ENCODE data around the gene NEO1.
A peak's percentile ranks its signal among the peaks of the same experiment; 100 is the strongest.

NEO1 gene

GRCh38 chr15:73028831-73029451 is 23.3 kb upstream of the NEO1 start:
- DNase-seq = no peak

GRCh38 chr15:73030122-73030679 is 22.1 kb upstream of the NEO1 start:
- no peak for DNase-seq

GRCh38 chr15:73031648-73032047 is 20.6 kb upstream of the NEO1 start:
- no peak for DNase-seq

GRCh38 chr15:73033611-73034010 is 18.7 kb upstream of the NEO1 start:
- no peak for DNase-seq

- peak in 1 of 14 donors; percentile 44 for DNase-seq
Observed at GRCh38 chr15:73034221-73034620, 18.0 kb upstream of the NEO1 start.

GRCh38 chr15:73035221-73035620 is 17.0 kb upstream of the NEO1 start:
- DNase-seq = no peak

- DNase-seq = no peak
Observed at GRCh38 chr15:73038220-73038619, 14.0 kb upstream of the NEO1 start.

- DNase-seq = no peak
Observed at GRCh38 chr15:73046073-73046472, 6.2 kb upstream of the NEO1 start.

- DNase-seq = no peak
Observed at GRCh38 chr15:73047882-73048281, 4.4 kb upstream of the NEO1 start.

GRCh38 chr15:73048624-73049295 is 3.5 kb upstream of the NEO1 start:
- DNase-seq = no peak

- DNase-seq = peak in 1 of 14 donors; percentile 2
Observed at GRCh38 chr15:73049564-73050215, 2.6 kb upstream of the NEO1 start.

GRCh38 chr15:73050561-73051295 is 1.5 kb upstream of the NEO1 start:
- DNase-seq = peak in 1 of 14 donors; percentile 38

GRCh38 chr15:73051391-73051806 is 864 bp upstream of the NEO1 start:
- peak in 11 of 14 donors; percentile 43 to 87 (median 66) for DNase-seq

GRCh38 chr15:73052653-73053397 is 562 bp downstream of the NEO1 start:
- DNase-seq = peak in 12 of 14 donors; percentile 48 to 80 (median 66)

GRCh38 chr15:73053398-73053723 is 1.1 kb downstream of the NEO1 start:
- DNase-seq = no peak

GRCh38 chr15:73054417-73054953 is 2.2 kb downstream of the NEO1 start:
- no peak for DNase-seq

- DNase-seq = no peak
Observed at GRCh38 chr15:73056460-73056859, 4.2 kb downstream of the NEO1 start.

GRCh38 chr15:73058437-73058836 is 6.2 kb downstream of the NEO1 start:
- DNase-seq = no peak

GRCh38 chr15:73065114-73065513 is 12.9 kb downstream of the NEO1 start:
- DNase-seq = no peak

GRCh38 chr15:73069109-73069508 is 16.8 kb downstream of the NEO1 start:
- DNase-seq = no peak

GRCh38 chr15:73072894-73073293 is 20.6 kb downstream of the NEO1 start:
- no peak for DNase-seq

- no peak for DNase-seq
Observed at GRCh38 chr15:73074241-73074640, 22.0 kb downstream of the NEO1 start.
